ENCODE measurements around the gene CNMD. TPM values are rescaled to one million over a fixed set of nuclear protein-coding genes. Genes with fewer than 3 reads are reported as not detected.

Gene CNMD
- total and polyA plus RNA-seq, 2 donors from 2014 or later, result not detected

DNA sequence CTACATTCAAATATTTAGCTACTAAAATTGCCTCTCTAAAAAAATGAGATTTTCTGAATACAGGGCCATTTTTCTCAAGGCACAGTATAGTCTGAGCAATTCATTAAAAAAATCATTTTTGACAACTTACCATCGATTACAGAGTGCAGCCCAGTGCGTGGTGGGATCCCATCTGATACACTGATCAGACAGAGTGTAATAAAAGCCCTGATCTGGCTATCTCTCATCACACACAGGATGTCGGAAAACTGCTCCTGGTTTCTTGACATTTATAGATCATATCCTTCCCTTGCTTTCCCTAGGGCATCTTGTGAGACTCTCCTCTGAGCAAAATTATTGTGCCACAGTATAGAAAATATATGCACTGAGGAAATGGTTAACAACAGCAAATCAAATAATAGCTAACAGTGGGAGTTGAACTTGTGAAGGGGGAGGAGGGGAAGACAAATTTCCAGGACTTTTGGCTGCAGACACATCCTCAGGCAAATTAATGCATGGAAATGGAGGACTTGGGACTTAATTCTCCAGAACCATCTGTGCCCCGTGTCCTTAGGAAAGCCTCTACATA is 28.4 kb upstream of the CNMD start:
- H3K27ac ChIP-seq (ENCODE audit: low read depth in 2 of 2, low read length in 2 of 2), result no peak overlapping the region
- intact Hi-C loops (cut with DNase I), result no loop called here
- no peaks in the 10 kb centered on the region for H3K4me1 ChIP-seq (ENCODE audit: control insufficient read depth in 2 of 3, insufficient read depth in 2 of 3, low read depth in 1 of 3, low read length in 3 of 3)
- no peak overlapping the region for H3K9ac ChIP-seq (ENCODE audit: low read length in 3 of 3)
- FAIRE-seq, result no peak
- TF ChIP-seq, protein P1, sequence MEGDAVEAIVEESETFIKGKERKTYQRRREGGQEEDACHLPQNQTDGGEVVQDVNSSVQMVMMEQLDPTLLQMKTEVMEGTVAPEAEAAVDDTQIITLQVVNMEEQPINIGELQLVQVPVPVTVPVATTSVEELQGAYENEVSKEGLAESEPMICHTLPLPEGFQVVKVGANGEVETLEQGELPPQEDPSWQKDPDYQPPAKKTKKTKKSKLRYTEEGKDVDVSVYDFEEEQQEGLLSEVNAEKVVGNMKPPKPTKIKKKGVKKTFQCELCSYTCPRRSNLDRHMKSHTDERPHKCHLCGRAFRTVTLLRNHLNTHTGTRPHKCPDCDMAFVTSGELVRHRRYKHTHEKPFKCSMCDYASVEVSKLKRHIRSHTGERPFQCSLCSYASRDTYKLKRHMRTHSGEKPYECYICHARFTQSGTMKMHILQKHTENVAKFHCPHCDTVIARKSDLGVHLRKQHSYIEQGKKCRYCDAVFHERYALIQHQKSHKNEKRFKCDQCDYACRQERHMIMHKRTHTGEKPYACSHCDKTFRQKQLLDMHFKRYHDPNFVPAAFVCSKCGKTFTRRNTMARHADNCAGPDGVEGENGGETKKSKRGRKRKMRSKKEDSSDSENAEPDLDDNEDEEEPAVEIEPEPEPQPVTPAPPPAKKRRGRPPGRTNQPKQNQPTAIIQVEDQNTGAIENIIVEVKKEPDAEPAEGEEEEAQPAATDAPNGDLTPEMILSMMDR (IDR thresholded peaks at IDR 0.05; ENCODE audit: borderline replicate concordance, extremely low read depth, insufficient read depth), result no peak
- H3K27me3 ChIP-seq (ENCODE audit: control insufficient read depth, insufficient read depth, low read length), result no peaks in the 10 kb centered on the region
- no peak overlapping the region for H3K4me3 ChIP-seq (ENCODE audit: low read length in 3 of 3)
- no peaks in the 10 kb centered on the region for H3K36me3 ChIP-seq (ENCODE audit: control insufficient read depth in 2 of 3, insufficient read depth in 3 of 3, low read length in 3 of 3)
- DNase-seq, result no peak
- peaks cover 0 to 2% (median 0%) of the 10 kb centered on the region in 3 donors for H3K9me3 ChIP-seq (ENCODE audit: control insufficient read depth in 2 of 3, insufficient read depth in 1 of 3, low read length in 3 of 3)

DNA sequence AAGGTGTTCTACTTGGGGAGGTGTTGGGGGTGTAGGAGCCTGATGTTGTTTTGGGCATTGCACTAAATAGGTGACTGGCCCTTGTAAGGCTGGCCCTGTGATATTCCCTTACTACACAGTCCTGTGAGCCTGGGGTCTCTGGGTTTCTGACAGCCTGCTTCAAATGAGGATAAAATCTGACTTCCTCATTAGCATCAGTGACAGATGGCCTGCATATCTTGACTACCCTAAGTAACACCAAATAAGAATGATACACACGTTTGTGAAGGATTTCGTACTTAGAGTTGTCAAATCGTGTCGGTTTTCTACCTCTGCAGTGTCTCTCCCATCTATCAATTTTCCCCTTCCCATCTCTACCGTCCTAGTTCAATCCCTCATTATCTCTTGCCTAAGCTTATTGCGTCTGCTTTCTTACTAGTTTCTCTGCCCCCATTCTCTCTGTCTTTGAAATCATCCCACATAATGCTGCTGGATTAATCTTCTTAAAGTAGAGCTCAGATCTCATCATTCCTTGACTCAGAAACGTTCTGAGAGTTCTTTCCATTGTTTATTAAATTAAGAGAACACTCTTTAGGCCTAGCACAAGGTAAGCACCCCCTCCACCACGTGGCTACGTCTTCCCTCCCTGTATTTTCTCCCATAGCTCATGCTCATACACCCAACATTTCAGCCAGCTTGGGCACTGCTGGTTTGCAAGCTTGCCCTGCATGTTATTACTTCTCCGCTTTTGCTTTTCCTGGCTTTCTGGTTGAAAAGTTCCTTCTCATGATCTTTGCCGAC is 26.2 kb upstream of the CNMD start:
- FAIRE-seq (no peak), DNase-seq (no peak)
- no peak overlapping the region for H3K27ac ChIP-seq (ENCODE audit: low read depth in 2 of 2, low read length in 2 of 2)
- intact Hi-C loops (cut with DNase I), result no loop called here
- TF ChIP-seq, protein P1 (IDR thresholded peaks at IDR 0.05; ENCODE audit: borderline replicate concordance, extremely low read depth, insufficient read depth), result no peak
- no peak overlapping the region for H3K9ac ChIP-seq (ENCODE audit: low read length in 3 of 3)
- H3K4me3 ChIP-seq (ENCODE audit: low read length in 3 of 3), result no peak overlapping the region
- H3K27me3 ChIP-seq (ENCODE audit: control insufficient read depth, insufficient read depth, low read length), result no peaks in the 10 kb centered on the region
- no peaks in the 10 kb centered on the region for H3K36me3 ChIP-seq (ENCODE audit: control insufficient read depth in 2 of 3, insufficient read depth in 3 of 3, low read length in 3 of 3)
- H3K9me3 ChIP-seq (ENCODE audit: control insufficient read depth in 2 of 3, insufficient read depth in 1 of 3, low read length in 3 of 3), result peaks cover 0 to 2% (median 0%) of the 10 kb centered on the region in 3 donors
- H3K4me1 ChIP-seq (ENCODE audit: control insufficient read depth in 2 of 3, insufficient read depth in 2 of 3, low read depth in 1 of 3, low read length in 3 of 3), result no peaks in the 10 kb centered on the region

DNA sequence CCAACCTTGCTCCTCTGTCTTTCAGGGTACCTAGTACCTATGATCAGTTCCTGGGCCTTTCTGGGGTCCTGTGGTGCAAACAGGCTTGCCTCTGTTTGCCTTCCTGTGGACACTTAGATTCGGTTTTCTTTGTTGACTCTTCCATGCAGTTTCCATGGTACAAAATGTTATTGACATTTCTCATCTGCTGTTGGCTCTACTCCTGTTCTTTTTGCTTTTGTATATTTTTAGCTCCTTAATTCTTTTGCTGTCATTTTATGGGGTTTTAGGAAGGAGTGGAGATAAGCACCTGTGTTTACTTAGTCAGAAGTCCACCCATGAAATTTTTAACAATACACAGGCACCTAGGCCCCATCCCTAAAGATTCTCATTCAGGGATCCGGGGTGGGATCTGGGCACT is 20.5 kb upstream of the CNMD start:
- H3K36me3 ChIP-seq (ENCODE audit: control insufficient read depth in 2 of 3, insufficient read depth in 3 of 3, low read length in 3 of 3), result no peaks in the 10 kb centered on the region
- TF ChIP-seq, protein P1 (IDR thresholded peaks at IDR 0.05; ENCODE audit: borderline replicate concordance, extremely low read depth, insufficient read depth), result no peak
- H3K9me3 ChIP-seq (ENCODE audit: control insufficient read depth in 2 of 3, insufficient read depth in 1 of 3, low read length in 3 of 3), result no peaks in the 10 kb centered on the region
- H3K27me3 ChIP-seq (ENCODE audit: control insufficient read depth, insufficient read depth, low read length), result no peaks in the 10 kb centered on the region
- H3K4me3 ChIP-seq (ENCODE audit: low read length in 3 of 3), result no peak overlapping the region
- FAIRE-seq (no peak), DNase-seq (no peak)
- no peak overlapping the region for H3K9ac ChIP-seq (ENCODE audit: low read length in 3 of 3)
- no peak overlapping the region for H3K27ac ChIP-seq (ENCODE audit: low read depth in 2 of 2, low read length in 2 of 2)
- intact Hi-C loops (cut with DNase I), result no loop called here
- H3K4me1 ChIP-seq (ENCODE audit: control insufficient read depth in 2 of 3, insufficient read depth in 2 of 3, low read depth in 1 of 3, low read length in 3 of 3), result no peaks in the 10 kb centered on the region

All from kidney (tissue), 14 donors.